Subcutaneous adipose tissue (tissue), 4 donors: ENCODE data around the gene LEUTX. TPM values are rescaled to one million over a fixed set of nuclear protein-coding genes. Genes with fewer than 3 reads are reported as not detected.

ENCODE experiments used
- total RNA-seq, 4 donors: library from RNA; depleted of rRNA; stranded (reverse); fragments of >200 nt; gene quantifications; one replicate each; pipeline ENCODE4 v1.1.0, GENCODE V29; 2016
- TF ChIP-seq, protein P1 (sequence below): fragments of 450-650 bp; IDR thresholded peaks from one replicate; pipeline ENCODE4 v1.5.1; 2016; ENCODE audit warnings: low read depth, mild to moderate bottlenecking, control low read depth, antibody characterized with exemption, moderate library complexity

The LEUTX gene
- total RNA-seq, 4 donors from 2014 or later, result not detected

DNA sequence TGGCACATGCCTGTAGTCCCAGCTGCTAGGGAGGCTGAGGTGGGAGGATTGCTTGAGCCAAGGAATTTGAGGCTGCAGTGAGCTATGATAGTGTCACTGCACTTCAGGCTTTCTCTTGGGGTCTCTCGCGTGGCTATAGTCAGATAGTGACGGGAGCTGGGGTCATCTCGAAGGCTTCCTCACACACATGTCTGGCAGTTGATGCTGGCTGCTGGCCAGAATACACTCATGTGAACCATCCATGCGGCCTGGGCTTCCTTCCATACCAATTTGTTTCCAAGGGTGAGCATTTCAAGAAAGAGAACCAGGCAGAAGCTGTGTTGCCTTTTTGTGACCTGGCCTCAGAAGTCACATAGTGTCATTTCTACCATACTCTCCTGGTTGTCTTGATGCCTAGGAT lies 26.4 kb downstream of the LEUTX start:
- TF ChIP-seq, protein P1, sequence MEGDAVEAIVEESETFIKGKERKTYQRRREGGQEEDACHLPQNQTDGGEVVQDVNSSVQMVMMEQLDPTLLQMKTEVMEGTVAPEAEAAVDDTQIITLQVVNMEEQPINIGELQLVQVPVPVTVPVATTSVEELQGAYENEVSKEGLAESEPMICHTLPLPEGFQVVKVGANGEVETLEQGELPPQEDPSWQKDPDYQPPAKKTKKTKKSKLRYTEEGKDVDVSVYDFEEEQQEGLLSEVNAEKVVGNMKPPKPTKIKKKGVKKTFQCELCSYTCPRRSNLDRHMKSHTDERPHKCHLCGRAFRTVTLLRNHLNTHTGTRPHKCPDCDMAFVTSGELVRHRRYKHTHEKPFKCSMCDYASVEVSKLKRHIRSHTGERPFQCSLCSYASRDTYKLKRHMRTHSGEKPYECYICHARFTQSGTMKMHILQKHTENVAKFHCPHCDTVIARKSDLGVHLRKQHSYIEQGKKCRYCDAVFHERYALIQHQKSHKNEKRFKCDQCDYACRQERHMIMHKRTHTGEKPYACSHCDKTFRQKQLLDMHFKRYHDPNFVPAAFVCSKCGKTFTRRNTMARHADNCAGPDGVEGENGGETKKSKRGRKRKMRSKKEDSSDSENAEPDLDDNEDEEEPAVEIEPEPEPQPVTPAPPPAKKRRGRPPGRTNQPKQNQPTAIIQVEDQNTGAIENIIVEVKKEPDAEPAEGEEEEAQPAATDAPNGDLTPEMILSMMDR, result no peak

GRCh38 chr19:39807846-39808364 lies 29.3 kb downstream of the LEUTX start:
- TF ChIP-seq, protein P1, result no peak

DNA sequence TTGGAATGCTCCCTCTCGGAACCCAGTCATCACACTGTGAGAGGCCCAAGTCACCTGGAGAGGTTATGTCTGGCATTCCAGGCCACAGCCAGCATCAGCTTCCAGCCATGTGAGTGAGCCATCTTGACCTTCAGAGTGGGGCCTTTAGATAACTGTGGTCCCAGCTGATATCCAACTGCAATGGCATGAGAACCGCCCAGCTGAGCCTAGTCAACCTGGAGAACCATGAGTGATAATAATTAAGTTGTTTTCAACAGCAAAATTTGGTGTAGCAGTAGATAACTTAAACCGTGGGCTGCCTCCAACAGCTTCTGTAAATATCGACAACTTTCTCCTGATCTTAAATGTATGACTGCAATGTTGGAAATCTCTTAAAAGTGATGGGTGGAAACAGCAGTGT lies 30.7 kb downstream of the LEUTX start:
- TF ChIP-seq, protein P1, result no peak

DNA sequence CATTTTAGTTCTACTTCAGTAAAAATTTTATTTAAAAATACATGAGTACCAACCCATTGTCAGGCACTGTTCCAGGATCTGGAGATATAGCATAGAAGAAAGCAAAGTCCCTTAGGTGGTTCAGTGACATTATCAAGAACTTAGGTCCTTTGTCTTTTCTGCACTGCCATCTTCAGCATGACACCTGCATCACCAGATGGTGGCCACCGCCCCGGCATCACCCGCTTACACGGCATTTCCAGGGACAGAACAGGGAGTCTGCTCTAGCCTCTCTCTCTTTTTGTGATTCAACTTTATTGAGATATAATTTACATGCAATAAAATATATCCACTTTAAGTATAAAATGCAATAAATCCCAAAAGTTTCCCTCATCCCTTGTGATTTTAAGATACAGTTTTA lies 31.8 kb downstream of the LEUTX start:
- TF ChIP-seq, protein P1, result no peak

DNA sequence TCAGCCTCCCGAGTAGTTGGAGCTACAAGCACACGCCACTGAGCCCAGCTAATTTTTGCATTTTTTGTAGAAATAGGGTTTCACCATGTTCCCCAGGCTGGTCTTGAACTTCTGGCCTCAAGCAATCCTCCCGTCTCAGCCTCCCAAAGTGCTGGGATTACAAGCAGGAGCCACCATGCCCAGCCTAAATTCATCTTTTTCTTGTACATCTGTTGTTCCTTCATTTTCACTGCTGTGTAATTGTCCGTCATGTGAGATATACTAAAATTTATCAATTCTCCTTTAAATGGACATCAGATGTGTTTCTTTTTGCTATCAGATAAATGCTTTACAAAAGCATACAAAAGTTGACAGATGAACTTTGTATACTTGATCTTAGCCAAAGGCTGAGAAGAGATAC lies 32.4 kb downstream of the LEUTX start:
- TF ChIP-seq, protein P1, result no peak

DNA sequence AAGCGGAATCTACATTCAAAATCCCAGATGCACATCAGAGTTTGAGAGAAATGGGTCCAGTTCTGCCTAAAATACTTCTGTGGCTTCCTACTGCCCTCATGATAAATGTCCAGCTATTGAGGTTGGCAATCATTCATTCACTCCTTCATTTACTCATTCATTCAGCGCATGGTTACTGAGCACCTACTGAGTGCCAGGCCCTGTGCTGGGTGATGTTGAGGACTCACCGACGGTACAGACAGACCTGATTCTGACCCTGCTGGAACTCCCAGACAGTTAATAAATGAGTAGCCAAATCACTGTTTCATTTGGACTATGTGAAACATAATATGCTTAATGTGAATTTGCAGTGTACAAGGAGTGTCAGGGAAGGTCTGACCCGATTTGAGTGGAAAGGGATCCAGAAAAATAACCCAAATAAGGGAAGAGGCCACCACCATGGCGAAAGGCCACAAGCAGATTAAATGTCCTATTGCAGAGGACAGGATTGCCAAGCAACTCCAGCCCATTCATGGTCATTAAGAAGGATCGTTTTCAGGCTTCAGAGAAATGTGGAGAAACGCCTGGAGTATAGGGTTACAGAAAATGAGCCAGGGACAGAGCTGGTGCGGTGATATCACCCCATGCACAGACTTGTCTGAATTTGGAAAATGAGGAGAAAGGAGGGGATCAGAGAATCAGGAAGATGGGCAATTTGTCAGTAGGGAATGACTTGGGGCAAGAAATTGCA lies 34.8 kb downstream of the LEUTX start:
- TF ChIP-seq, protein P1, result no peak

DNA sequence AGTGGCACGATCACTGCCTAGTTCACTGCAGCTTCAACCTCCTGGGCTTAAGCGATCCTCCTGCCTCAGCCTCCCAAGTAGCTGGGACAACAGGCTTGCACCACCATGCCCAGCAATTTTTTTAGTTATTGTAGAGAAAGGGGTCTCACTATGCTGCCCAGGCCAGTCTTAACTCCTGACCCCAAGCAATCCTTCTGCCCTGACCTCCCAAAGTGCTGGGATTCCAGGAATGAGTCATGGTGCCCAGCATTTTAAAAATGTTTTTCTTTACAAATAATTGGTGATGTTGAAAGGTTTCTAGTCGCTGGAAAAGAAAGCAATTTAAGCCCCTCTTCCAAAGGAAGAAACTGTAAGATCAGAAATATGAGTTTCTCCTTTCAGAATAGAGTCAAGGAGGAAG lies 35.9 kb downstream of the LEUTX start:
- TF ChIP-seq, protein P1, result no peak
